OCI-M2 (cell line): ENCODE data around the gene HOXD1.

Source experiments
- DNase-seq: peaks from one replicate; lab custom pipeline; 2025; ENCODE audit not compliant: unreplicated experiment; lab: John Stamatoyannopoulos, UW

HOXD1 gene

GRCh38 chr2:176234940-176235339, 46.5 kb downstream of the HOXD1 start:
- DNase-seq: no peak

- no peak for DNase-seq
These were observed 49.0 kb downstream of the HOXD1 start for GRCh38 chr2:176237456-176237855.

DNA sequence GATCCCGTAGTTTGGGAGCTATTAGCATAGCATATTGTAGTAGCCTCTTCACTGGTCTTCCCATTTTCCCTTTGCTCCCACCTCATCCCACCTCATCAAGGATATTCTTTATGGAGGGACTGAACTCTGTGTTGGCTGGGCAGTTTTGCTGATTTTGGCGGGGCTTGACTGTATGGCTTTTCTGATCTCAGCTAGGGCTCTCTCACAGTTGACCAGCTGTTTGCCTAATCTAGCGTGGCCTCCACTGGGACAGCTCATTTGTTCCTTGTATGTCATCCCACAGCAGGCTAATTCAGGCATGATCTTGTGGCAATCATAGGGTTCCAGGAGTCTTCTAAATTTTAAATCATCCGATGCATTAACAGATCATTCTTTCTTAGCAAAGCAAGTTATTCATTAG, 50.6 kb downstream of the HOXD1 start:
- no peak for DNase-seq

DNA sequence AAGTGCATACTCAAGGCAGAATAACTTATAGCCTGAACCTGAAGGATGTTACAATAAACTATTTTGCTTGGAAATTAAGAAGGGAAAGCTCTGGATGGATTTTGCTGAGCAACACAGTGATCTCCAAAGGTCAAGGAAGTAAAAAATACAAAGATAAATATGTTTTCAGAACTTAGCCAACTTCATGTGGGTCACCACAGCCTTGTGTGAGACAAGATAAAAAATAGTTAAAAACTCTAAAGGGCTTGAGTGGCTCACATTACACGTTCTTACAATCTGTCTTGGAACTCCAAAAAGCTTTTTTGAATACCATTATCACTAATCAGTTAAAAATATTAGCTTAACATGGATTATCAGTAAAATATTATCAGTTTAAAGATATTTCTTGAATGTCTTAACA, 51.8 kb downstream of the HOXD1 start:
- no peak for DNase-seq
